GM18520 (cell line): ENCODE results near the gene ZNF853.
"Not testable (repeated sequence)": the region's sequence is repeated elsewhere in the genome, so short reads cannot be mapped to it uniquely, and the experiment has no call there.

Source experiments
- ATAC-seq: cut with Tn5 transposase; IDR thresholded peaks from one replicate; pipeline ENCODE4 v1.9.1; 2021; ENCODE audit not compliant: unreplicated experiment

The ZNF853 gene

GRCh38 chr7:6606866-6607583 is 8.4 kb upstream of the ZNF853 start:
- no peak for ATAC-seq

GRCh38 chr7:6607651-6608051 is 7.8 kb upstream of the ZNF853 start:
- ATAC-seq = no peak

- no peak for ATAC-seq
These were observed 7.3 kb upstream of the ZNF853 start for GRCh38 chr7:6608081-6608480.

- no peak for ATAC-seq
These were observed 6.6 kb upstream of the ZNF853 start for GRCh38 chr7:6608794-6609193.

- ATAC-seq = no peak
These were observed 2.6 kb upstream of the ZNF853 start for GRCh38 chr7:6612819-6613218.

- ATAC-seq = no peak
These were observed 1.7 kb upstream of the ZNF853 start for GRCh38 chr7:6613706-6614105.

- ATAC-seq = no peak
These were observed 529 bp downstream of the ZNF853 start for GRCh38 chr7:6615723-6616555.

GRCh38 chr7:6616854-6617643 is 1.6 kb downstream of the ZNF853 start:
- no peak for ATAC-seq

GRCh38 chr7:6618621-6619020 is 3.2 kb downstream of the ZNF853 start:
- no peak for ATAC-seq

- no peak for ATAC-seq
These were observed 4.6 kb downstream of the ZNF853 start for GRCh38 chr7:6619961-6620360.

- ATAC-seq = no peak
These were observed 6.1 kb downstream of the ZNF853 start for GRCh38 chr7:6621195-6622133.

- no peak for ATAC-seq
These were observed 6.8 kb downstream of the ZNF853 start for GRCh38 chr7:6622134-6622710.

- ATAC-seq = no peak
These were observed 8.3 kb downstream of the ZNF853 start for GRCh38 chr7:6623589-6624245.

GRCh38 chr7:6624246-6624611 is 8.8 kb downstream of the ZNF853 start:
- ATAC-seq = no peak

- ATAC-seq = no peak
These were observed 12.6 kb downstream of the ZNF853 start for GRCh38 chr7:6628045-6628444.

GRCh38 chr7:6630007-6630849 is 14.8 kb downstream of the ZNF853 start:
- no peak for ATAC-seq

- ATAC-seq = no peak
These were observed 16.2 kb downstream of the ZNF853 start for GRCh38 chr7:6631605-6632004.

- no peak for ATAC-seq
These were observed 18.6 kb downstream of the ZNF853 start for GRCh38 chr7:6634021-6634420.

- not testable (repeated sequence) for ATAC-seq
These were observed 19.6 kb downstream of the ZNF853 start for GRCh38 chr7:6634971-6635370.
